ENCODE data around the gene CYB5D1. TPM values are rescaled to one million over a fixed set of nuclear protein-coding genes. Genes with fewer than 3 reads are reported as not detected.

The CYB5D1 gene
- total RNA-seq, 4 donors from 2014 or later = 11.6 to 14.9 (median 12.0) TPM

GRCh38 chr17:7820231-7820630 lies 37.6 kb upstream of the CYB5D1 start:
- no peaks in the 10 kb centered on the region for H3K9me3 ChIP-seq
- H3K27ac ChIP-seq (replicated peaks in 1 of 4) = no peak overlapping the region
- H3K4me1 ChIP-seq = peaks cover 0 to under 1% (median 0%) of the 10 kb centered on the region in 4 donors
- no peaks in the 10 kb centered on the region for H3K36me3 ChIP-seq
- H3K4me3 ChIP-seq = no peak overlapping the region
- TF ChIP-seq EP300 (IDR thresholded peaks at IDR 0.05) = no peak
- TF ChIP-seq POLR2AphosphoS5 (IDR thresholded peaks at IDR 0.05) = no peak
- no peak for TF ChIP-seq CTCF (IDR thresholded peaks at IDR 0.05)
- no peak for TF ChIP-seq POLR2A (IDR thresholded peaks at IDR 0.05; ENCODE audit: low read depth)
- H3K27me3 ChIP-seq = peaks cover 0 to 6% (median 0%) of the 10 kb centered on the region in 4 donors
- intact Hi-C loops (cut with DNase I) = loop anchor here (5.0 to 10.0 kb wide), 2 partner anchors 72 to 75 kb away; no protein-coding TSS in a partner anchor
- DNase-seq (ENCODE audit: extremely low spot score) = no peak
- WGBS = 71% methylated on average over 5 of the region's 5 CpGs

- no peaks in the 10 kb centered on the region for H3K36me3 ChIP-seq
- no peak overlapping the region for H3K4me3 ChIP-seq
- intact Hi-C loops (cut with DNase I) = loop anchor here (2.0 to 10.0 kb wide), 3 partner anchors 33 to 77 kb away; partner anchors contain the start of gene TMEM88
- TF ChIP-seq POLR2A (IDR thresholded peaks at IDR 0.05; ENCODE audit: low read depth) = no peak
- no peak for TF ChIP-seq CTCF (IDR thresholded peaks at IDR 0.05)
- no peak for TF ChIP-seq POLR2AphosphoS5 (IDR thresholded peaks at IDR 0.05)
- no peak for TF ChIP-seq EP300 (IDR thresholded peaks at IDR 0.05)
- H3K27ac ChIP-seq (replicated peaks in 1 of 4) = no peak overlapping the region
- no peak for DNase-seq (ENCODE audit: extremely low spot score)
- peaks cover 0 to 9% (median 4%) of the 10 kb centered on the region in 4 donors for H3K4me1 ChIP-seq
- H3K27me3 ChIP-seq = peaks cover 0 to 6% (median 0%) of the 10 kb centered on the region in 4 donors
- H3K9me3 ChIP-seq = no peaks in the 10 kb centered on the region
- whole genome bisulfite sequencing = 73% methylated on average over 14 of the region's 14 CpGs
Measured at GRCh38 chr17:7822126-7822525, 35.7 kb upstream of the CYB5D1 start.

- DNase-seq (ENCODE audit: extremely low spot score) = no peak
- Histone ChIP-seq H3K4me1 (peaks cover 0 to 9% (median 4%) of the 10 kb centered on the region in 4 donors), H3K9me3 (no peaks in the 10 kb centered on the region), H3K36me3 (no peaks in the 10 kb centered on the region), H3K4me3 (no peak overlapping the region), H3K27me3 (no peaks in the 10 kb centered on the region), H3K27ac (replicated peaks in 1 of 4) (no peak overlapping the region)
- 88% methylated on average over 20 of the region's 20 CpGs for WGBS
- intact Hi-C loops (cut with DNase I) = loop anchor here (2.0 to 10.0 kb wide), 3 partner anchors 31 to 79 kb away; partner anchors contain the start of gene TMEM88
- TF ChIP-seq EP300 (IDR thresholded peaks at IDR 0.05) = no peak
- TF ChIP-seq CTCF (IDR thresholded peaks at IDR 0.05) = no peak
- TF ChIP-seq POLR2A (IDR thresholded peaks at IDR 0.05; ENCODE audit: low read depth) = no peak
- TF ChIP-seq POLR2AphosphoS5 (IDR thresholded peaks at IDR 0.05) = no peak
Measured at GRCh38 chr17:7823581-7824001, 34.2 kb upstream of the CYB5D1 start.

GRCh38 chr17:7824021-7824924 lies 33.5 kb upstream of the CYB5D1 start:
- Histone ChIP-seq H3K4me1 (peaks cover 0 to 9% (median 4%) of the 10 kb centered on the region in 4 donors), H3K36me3 (no peaks in the 10 kb centered on the region), H3K27ac (replicated peaks in 1 of 4) (no peak overlapping the region), H3K9me3 (no peaks in the 10 kb centered on the region), H3K4me3 (no peak overlapping the region), H3K27me3 (no peaks in the 10 kb centered on the region)
- DNase-seq (ENCODE audit: extremely low spot score) = no peak
- TF ChIP-seq POLR2A (IDR thresholded peaks at IDR 0.05; ENCODE audit: low read depth) (no peak), POLR2AphosphoS5 (IDR thresholded peaks at IDR 0.05) (no peak)
- intact Hi-C loops (cut with DNase I) = loop anchor here (5.0 to 10.0 kb wide), 2 partner anchors 68 to 79 kb away; no protein-coding TSS in a partner anchor
- 89% methylated on average over 9 of the region's 9 CpGs for WGBS

Measured in esophagus muscularis mucosa (tissue), 4 donors.